Ramos (cell line): ENCODE results near the gene RABGEF1.
"Not testable (repeated sequence)": the region's sequence is repeated elsewhere in the genome, so short reads cannot be mapped to it uniquely, and the experiment has no call there.

Experiments
- in situ Hi-C: fragments of 300-500 bp; cut with MboI; formaldehyde crosslinking; loops from one replicate; pipeline ENCODE4 v1.14.3; 2022; ENCODE audit warnings: low sequenced_read_pairs; ENCODE audit not compliant: unreplicated experiment

The RABGEF1 gene

GRCh38 chr7:66800591-66800990, 60.1 kb downstream of the RABGEF1 start:
- in situ Hi-C loops: no loop called here

DNA sequence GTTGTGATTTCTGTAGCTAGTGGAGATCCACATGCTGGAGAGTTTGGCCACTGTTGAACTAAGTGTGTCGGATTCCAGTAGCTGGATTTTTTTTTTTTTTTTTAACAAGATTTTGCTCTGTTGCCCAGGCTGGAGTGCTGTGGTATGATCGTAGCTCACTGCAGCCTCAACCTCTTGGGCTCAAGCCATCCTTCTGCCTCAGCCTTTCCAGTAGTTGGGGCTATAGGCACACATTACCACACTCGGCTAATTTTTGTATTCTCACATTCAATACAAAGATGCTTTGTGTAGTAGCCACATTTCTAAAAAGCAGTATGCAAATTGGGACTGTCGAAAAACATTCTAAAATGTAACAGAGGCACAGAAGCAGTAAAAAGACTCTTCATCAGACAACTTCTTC, 63.5 kb downstream of the RABGEF1 start:
- in situ Hi-C loops: no loop called here

- in situ Hi-C loops: no loop called here
Measured at GRCh38 chr7:66807736-66808135, 67.2 kb downstream of the RABGEF1 start.

DNA sequence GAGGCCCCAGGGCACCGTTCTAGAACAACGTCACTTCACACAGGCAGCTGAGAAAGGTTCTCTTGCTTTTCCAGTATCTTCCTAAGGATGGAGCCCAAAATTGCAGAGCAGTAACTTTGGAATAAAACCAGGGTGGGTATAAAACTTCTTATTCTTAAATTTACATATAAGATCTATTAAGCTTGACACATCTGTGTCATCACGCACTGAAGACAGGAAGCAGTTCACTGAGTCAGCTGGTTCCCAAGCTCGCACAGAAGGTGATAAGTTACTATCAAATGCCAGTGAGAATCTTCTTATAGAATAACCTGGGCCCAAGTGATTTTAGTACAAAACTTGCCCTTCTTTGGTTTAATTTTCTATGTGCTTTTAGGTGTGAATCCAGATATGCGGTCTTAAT, 70.2 kb downstream of the RABGEF1 start:
- in situ Hi-C loops: no loop called here

DNA sequence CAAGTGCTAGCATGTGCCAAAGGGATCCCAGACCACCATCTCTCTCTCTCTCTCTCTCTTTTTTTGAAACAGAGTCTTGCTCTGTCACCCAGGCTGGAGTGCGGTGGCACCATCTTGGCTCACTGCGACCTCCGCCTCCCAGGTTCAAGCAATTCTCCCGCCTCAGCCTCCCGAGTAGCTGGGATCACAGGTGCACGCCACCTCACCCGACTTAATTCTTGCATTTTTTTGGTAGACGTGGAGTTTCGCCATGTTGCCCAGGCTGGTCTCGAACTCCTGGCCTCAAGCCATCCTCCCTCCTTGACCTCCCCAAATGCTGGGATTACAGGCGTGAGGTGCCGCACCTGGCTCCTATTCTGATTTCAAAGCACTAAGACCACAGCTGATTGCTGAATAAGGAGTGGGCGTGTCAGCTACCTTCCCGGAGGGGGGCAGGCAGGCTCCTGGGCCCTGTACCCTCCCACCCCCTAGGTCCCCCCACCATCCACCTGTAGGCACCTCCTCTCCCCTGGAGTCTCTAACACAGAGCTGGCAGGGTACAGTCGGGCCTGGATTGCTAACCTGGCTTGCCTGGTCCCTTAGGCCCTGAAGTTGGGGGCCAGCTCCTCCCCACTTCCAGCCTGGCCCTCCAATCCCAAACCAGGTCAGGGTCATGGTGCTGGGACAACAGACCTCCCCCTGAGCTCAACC, 74.8 kb downstream of the RABGEF1 start:
- in situ Hi-C loops: not testable (repeated sequence)

DNA sequence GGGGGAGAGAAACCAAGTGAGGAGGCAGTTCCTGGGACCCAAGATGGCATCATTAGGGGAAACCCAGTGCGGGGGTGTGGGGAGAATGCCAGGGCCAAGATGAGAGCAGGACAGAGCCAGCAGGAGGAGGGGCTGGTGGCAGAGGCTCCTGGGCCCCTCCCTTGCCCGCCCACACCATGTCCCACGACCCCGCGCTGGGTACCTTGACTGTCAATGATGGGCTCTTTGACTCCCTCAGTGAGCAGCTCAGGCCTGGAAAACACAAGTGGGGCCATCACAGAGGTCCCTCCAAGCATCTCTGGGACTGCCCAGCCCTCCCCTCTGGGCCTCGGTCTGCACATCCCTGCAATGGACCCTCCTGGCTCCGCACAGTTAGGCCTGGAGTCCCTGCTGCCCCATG, 75.4 kb downstream of the RABGEF1 start:
- in situ Hi-C loops: no loop called here

DNA sequence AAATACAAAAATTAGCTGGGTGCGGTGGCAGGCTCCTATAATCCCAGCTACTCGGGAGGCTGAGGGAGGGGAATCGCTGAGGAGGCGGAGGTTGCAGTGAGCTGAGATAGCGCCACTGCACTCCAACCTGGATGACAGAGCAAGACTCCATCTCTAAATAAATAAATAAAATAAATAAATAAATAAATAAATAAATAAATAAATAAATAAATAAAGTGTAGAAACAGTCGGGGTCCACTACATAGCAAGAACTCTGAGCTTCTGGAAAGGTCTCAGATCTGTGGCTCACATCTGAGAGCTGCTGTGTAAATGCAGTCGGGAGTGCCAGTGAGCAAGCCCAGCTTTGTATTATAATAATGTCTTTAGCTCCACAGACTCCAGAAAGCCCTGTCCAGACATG, 76.1 kb downstream of the RABGEF1 start:
- in situ Hi-C loops: not testable (repeated sequence)

DNA sequence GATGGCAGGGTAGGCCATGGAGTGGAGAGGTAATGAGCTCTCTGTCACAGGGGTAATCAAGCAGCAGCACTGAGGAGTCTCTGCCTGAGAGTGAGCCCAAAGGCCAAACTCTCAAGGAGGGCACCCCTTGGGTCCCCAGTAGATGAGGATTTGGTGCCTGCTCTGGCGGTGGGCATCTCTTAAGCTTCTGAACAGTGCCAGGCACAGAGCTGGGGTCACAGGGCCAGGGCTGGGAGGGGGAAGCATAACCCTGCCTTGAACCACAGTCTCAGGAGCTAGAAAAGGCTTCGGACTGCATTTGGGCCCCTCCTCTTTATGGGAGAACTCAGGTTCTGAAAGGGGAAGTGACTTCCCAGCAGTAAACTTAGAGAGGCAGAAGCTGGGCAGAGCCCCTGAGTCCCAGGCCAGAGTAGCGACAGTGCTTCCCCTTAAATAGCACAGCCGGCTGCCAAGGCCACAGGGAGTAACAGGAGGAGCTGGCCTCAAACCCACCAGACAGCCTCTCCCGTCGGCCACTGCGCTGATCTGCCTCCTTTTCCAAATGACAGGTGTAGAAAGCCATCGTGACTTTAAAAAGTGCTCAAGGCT, 76.8 kb downstream of the RABGEF1 start:
- in situ Hi-C loops: not testable (repeated sequence)

- in situ Hi-C loops: not testable (repeated sequence)
Measured at GRCh38 chr7:66817956-66818355, 77.4 kb downstream of the RABGEF1 start.

- in situ Hi-C loops: no loop called here
Measured at GRCh38 chr7:66824041-66824440, 83.5 kb downstream of the RABGEF1 start.

DNA sequence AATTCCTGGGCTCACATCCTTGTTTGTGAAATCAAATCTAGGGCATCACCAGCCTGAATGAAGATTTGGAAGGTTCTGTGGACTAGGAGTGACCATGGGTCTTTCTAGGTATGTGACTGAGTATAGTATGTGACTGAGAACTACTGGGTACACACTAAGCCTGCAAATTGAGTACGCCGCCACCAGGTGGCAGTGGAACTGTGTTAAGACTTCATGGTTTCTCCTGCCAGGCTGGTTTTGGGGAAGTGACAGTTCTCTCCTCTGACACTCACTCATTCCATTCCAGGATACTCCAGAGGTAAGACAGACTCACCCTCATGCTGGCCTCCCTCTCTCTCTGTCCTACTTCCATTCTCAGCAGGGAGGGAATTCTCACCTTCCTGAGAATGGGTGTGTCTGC, 85.0 kb downstream of the RABGEF1 start:
- in situ Hi-C loops: not testable (repeated sequence)

GRCh38 chr7:66826649-66827048, 86.1 kb downstream of the RABGEF1 start:
- in situ Hi-C loops: no loop called here

DNA sequence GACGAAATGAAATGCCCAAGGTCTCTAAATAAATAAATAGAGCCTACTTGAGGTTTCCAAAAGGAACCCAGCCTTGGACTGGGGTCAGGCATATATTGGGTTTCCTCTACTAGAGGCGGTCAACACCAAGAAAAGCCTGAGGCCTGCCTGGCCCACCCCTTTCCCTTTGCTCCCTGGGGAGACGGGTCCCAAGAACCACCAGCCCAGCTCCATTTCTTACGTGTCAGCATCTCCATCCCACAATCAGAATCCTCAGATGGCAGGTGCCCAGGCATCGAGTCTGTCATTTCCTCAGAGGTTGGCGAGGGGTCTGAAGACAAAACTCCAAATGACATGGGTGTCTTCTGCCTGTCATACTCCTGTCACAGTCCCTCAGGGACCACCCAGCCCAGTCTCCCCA, 90.4 kb downstream of the RABGEF1 start:
- in situ Hi-C loops: not testable (repeated sequence)

GRCh38 chr7:66832531-66833351, 92.2 kb downstream of the RABGEF1 start:
- in situ Hi-C loops: no loop called here

GRCh38 chr7:66837007-66837406, 96.5 kb downstream of the RABGEF1 start:
- in situ Hi-C loops: no loop called here

DNA sequence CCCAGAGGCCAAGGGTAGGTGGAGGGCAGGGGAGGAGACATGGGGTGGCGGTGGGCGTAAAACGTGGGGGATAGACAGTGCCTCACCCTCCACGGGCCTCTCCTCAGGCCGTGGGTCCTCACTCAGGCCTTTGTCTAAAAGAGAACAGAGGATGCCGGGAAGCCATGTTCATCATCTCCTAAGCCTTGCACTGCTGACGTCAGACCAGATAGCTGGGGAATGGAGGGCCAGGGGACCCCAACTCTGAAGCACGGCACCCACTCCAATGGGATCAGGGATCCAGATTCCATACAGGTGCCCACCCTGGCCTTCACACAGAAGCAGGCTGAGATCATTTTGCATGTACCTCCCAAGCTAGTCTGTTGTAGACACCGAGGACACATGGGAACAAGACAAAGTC, 97.1 kb downstream of the RABGEF1 start:
- in situ Hi-C loops: no loop called here

- in situ Hi-C loops: no loop called here
Measured at GRCh38 chr7:66839814-66840213, 99.3 kb downstream of the RABGEF1 start.

DNA sequence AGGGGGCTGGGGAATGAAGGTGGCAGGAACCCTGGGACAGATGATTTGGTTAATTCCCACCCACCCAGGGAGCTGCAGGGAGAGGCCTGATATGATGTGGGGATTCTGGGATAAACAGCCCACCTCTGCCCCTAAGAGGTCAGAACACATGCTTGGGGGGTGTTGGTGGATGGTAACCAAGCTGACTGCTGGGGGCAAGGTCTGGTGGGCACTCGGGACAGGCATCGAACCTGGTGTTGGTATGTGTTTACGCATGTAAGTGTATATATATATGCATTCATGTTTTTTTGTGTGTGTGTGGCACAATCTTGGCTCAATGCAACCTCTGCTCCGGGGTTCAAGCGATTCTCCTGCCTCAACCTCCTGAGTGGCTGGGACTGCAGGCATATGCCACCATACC, 99.8 kb downstream of the RABGEF1 start:
- in situ Hi-C loops: no loop called here

GRCh38 chr7:66841898-66842297, 101.4 kb downstream of the RABGEF1 start:
- in situ Hi-C loops: no loop called here

GRCh38 chr7:66843492-66843891, 103.0 kb downstream of the RABGEF1 start:
- in situ Hi-C loops: not testable (repeated sequence)
